Lung (tissue), 12 donors: ENCODE results near the gene TRPM2. TPM values are rescaled to one million over a fixed set of nuclear protein-coding genes. Genes with fewer than 3 reads are reported as not detected.
"Not testable (repeated sequence)": the region's sequence is repeated elsewhere in the genome, so short reads cannot be mapped to it uniquely, and the experiment has no call there.

ENCODE experiments used
- ATAC-seq: fragments of 200-7000 bp; cut with Tn5 transposase; one replicate; pipeline ENCODE4 v1.9.1; 2020; ENCODE audit warnings: moderate number of reproducible peaks; ENCODE audit not compliant: insufficient read depth, low FRiP score
- DNase-seq, 3 donors: peaks; one replicate each; pipeline ENCODE4 v3.0.0-alpha.2; 2013 to 2017
- H3K27ac ChIP-seq, 2 donors: one replicate each; pipeline ENCODE4 v1.5.1; 2013; ENCODE audit warnings: mild to moderate bottlenecking in 2 of 2, moderate library complexity in 2 of 2, control low read depth in 1 of 2, inconsistent platforms in 1 of 2, low read depth in 1 of 2, low read length in 1 of 2
- H3K27me3 ChIP-seq, 3 donors: one replicate each; pipeline ENCODE4 v1.5.1; 2013; ENCODE audit warnings: low read length in 2 of 3; ENCODE audit not compliant: control insufficient read depth in 3 of 3, insufficient read depth in 3 of 3
- H3K36me3 ChIP-seq, 4 donors: one replicate each; pipeline ENCODE4 v1.5.1; 2013; ENCODE audit warnings: low read length in 4 of 4, mild to moderate bottlenecking in 1 of 4, moderate library complexity in 1 of 4; ENCODE audit not compliant: control insufficient read depth in 4 of 4, insufficient read depth in 4 of 4
- H3K4me1 ChIP-seq, 5 donors: one replicate each; pipeline ENCODE4 v1.5.1; 2013; ENCODE audit warnings: low read length in 5 of 5, mild to moderate bottlenecking in 2 of 5, moderate library complexity in 1 of 5; ENCODE audit not compliant: control insufficient read depth in 5 of 5, insufficient read depth in 5 of 5
- H3K4me3 ChIP-seq: one replicate; pipeline ENCODE4 v1.5.1; 2013; ENCODE audit warnings: mild to moderate bottlenecking, control low read depth, moderate library complexity
- H3K9ac ChIP-seq, 2 donors: one replicate each; pipeline ENCODE4 v1.5.1; 2013; ENCODE audit warnings: low read length in 2 of 2, control low read depth in 1 of 2; ENCODE audit not compliant: insufficient read depth in 1 of 2
- H3K9me3 ChIP-seq, 4 donors: one replicate each; pipeline ENCODE4 v1.5.1; 2013; ENCODE audit warnings: low read length in 3 of 4, mild to moderate bottlenecking in 1 of 4, moderate library complexity in 1 of 4; ENCODE audit not compliant: control insufficient read depth in 4 of 4, insufficient read depth in 3 of 4
- CTCF ChIP-seq: IDR thresholded peaks from 2 replicates; pipeline ENCODE4 v1.5.1; 2012; ENCODE audit warnings: mild to moderate bottlenecking; ENCODE audit errors: control extremely low read depth, extremely low read depth
- WGBS, 2 donors: extraction: QIAGEN DNeasy Blood & Tissue Kit; methylation state at CpG; one replicate each; pipeline ENCODE4 v1.1.7; 2013; 5-methylcytosine and 5-hydroxymethylcytosine counted together
- polyA plus RNA-seq, 2 donors: library from polyadenylated mRNA; stranded (reverse); fragments of 200-250 nt; gene quantifications; one replicate each; pipeline ENCODE4 v1.2.1, GENCODE V29; 2013
- total RNA-seq, 2 donors: library from RNA; depleted of rRNA in 1 of 2; stranded (reverse); fragments of >200 nt in 1 of 2; gene quantifications; one replicate each; pipeline ENCODE4 v1.2.1, GENCODE V29; 2014 to 2021
- donor health status: control.
- donor health status: control.
- donor health status: Bipolar disorder and iron deficiency.
- donor health status: healthy.
- donor health status: DM: yes; HTN: yes; CAD: no.

Gene TRPM2
- total and polyA plus RNA-seq, 4 donors: 5.9 to 26.2 (median 10.3) TPM

GRCh38 chr21:44338971-44339910 is 14.2 kb upstream of the TRPM2 start, which contains the start of gene CFAP410:
Gene CFAP410, minus strand, starts transcription at chr21:44339390. Its CDS starts 196 bp downstream, at chr21:44339194.
- WGBS, 2 donors: 0 to 1% methylated on average over 57 to 84 of the region's 90 CpGs
- no peak for TF ChIP-seq CTCF
- ATAC-seq (peak; percentile 96), DNase-seq (peak; percentile 96 to 98 (median 97))
- H3K9me3 ChIP-seq: peaks cover 0 to 2% (median 0%) of the 10 kb centered on the region in 4 donors
- H3K36me3 ChIP-seq: peaks cover 0 to 11% (median 5%) of the 10 kb centered on the region in 4 donors
- H3K4me1 ChIP-seq: peaks cover 0 to 24% (median 6%) of the 10 kb centered on the region in 5 donors
- peak within 1 kb of the TSS; percentile 80 to 84 for H3K9ac ChIP-seq
- H3K4me3 ChIP-seq: peak within 1 kb of the TSS; percentile 76
- peak within 1 kb of the TSS; percentile 97 to 98 for H3K27ac ChIP-seq
- no peaks in the 10 kb centered on the region for H3K27me3 ChIP-seq

GRCh38 chr21:44341726-44342458 is 11.5 kb upstream of the TRPM2 start:
- H3K4me3 ChIP-seq, ATAC-seq, H3K9me3 ChIP-seq, H3K27me3 ChIP-seq, H3K9ac ChIP-seq, DNase-seq, H3K36me3 ChIP-seq, H3K27ac ChIP-seq: not testable (repeated sequence)
- 76 to 82% methylated on average over 12 of the region's 12 CpGs for WGBS, 2 donors
- H3K4me1 ChIP-seq: peaks cover 0 to 24% (median 6%) of the 10 kb centered on the region in 5 donors

- not testable (repeated sequence) for H3K36me3 ChIP-seq, H3K27ac ChIP-seq, H3K9me3 ChIP-seq, ATAC-seq, DNase-seq, H3K27me3 ChIP-seq, H3K4me3 ChIP-seq, H3K9ac ChIP-seq
- WGBS, 2 donors: 71 to 73% methylated on average over 8 of the region's 8 CpGs
- peaks cover 0 to 13% (median 6%) of the 10 kb centered on the region in 5 donors for H3K4me1 ChIP-seq
Observed at GRCh38 chr21:44342981-44343380, 10.4 kb upstream of the TRPM2 start.

- Histone ChIP-seq H3K9ac (no peak overlapping the region), H3K36me3 (no peaks in the 10 kb centered on the region), H3K4me1 (peaks cover 0 to 12% (median 6%) of the 10 kb centered on the region in 5 donors), H3K27ac (no peak overlapping the region), H3K4me3 (no peak overlapping the region), H3K9me3 (no peaks in the 10 kb centered on the region), H3K27me3 (peaks cover 0 to 12% (median 4%) of the 10 kb centered on the region in 3 donors)
- no peak for TF ChIP-seq CTCF
- ATAC-seq (no peak), DNase-seq (no peak)
- 77 to 82% methylated on average over 17 of the region's 17 CpGs for WGBS, 2 donors
Observed at GRCh38 chr21:44344541-44345183, 8.8 kb upstream of the TRPM2 start.
